Hepatocyte (in vitro differentiated cells): ENCODE measurements around the gene DDX56. TPM values are rescaled to one million over a fixed set of nuclear protein-coding genes. Genes with fewer than 3 reads are reported as not detected.

Experiments used
- DNase-seq: peaks from one replicate; pipeline ENCODE4 v3.0.0-alpha.2; 2016; ENCODE audit warnings: low spot score
- H2AFZ ChIP-seq: fragments of 200-600 bp; sonication (generic); 2 replicates; pipeline ENCODE4 v1.6.0; 2016; ENCODE audit warnings: antibody characterized with exemption, mild to moderate bottlenecking
- H3K27ac ChIP-seq: fragments of 200-600 bp; sonication (generic); 2 replicates; pipeline ENCODE4 v1.5.1; 2016; ENCODE audit warnings: mild to moderate bottlenecking
- H3K27me3 ChIP-seq: fragments of 200-600 bp; sonication (generic); 2 replicates; pipeline ENCODE4 v1.6.1; 2016
- H3K36me3 ChIP-seq: fragments of 200-600 bp; sonication (generic); replicated peaks from 2 replicates; pipeline ENCODE4 v1.5.1; 2016; ENCODE audit warnings: low read depth; ENCODE audit not compliant: insufficient read depth
- H3K4me1 ChIP-seq: fragments of 200-600 bp; sonication (generic); 2 replicates; pipeline ENCODE4 v1.5.1; 2016; ENCODE audit warnings: mild to moderate bottlenecking, moderate library complexity; ENCODE audit not compliant: insufficient read depth
- H3K4me2 ChIP-seq: fragments of 200-600 bp; sonication (generic); 2 replicates; pipeline ENCODE4 v1.6.0; 2016
- H3K4me3 ChIP-seq: fragments of 200-600 bp; sonication (generic); 2 replicates; pipeline ENCODE4 v1.5.1; 2016; ENCODE audit warnings: mild to moderate bottlenecking
- H3K79me2 ChIP-seq: fragments of 200-600 bp; sonication (generic); 2 replicates; pipeline ENCODE4 v1.6.0; 2017; ENCODE audit warnings: mild to moderate bottlenecking
- H3K9me2 ChIP-seq: fragments of 200-600 bp; sonication (generic); replicated peaks from 2 replicates; pipeline ENCODE4 v1.6.0; 2017; ENCODE audit warnings: mild to moderate bottlenecking; ENCODE audit not compliant: insufficient read depth
- H3K9me3 ChIP-seq: fragments of 200-600 bp; sonication (generic); 2 replicates; pipeline ENCODE4 v1.5.1; 2016; ENCODE audit warnings: low read depth, mild to moderate bottlenecking
- H4K20me1 ChIP-seq: fragments of 200-600 bp; sonication (generic); 2 replicates; pipeline ENCODE4 v1.6.0; 2016; ENCODE audit warnings: mild to moderate bottlenecking; ENCODE audit not compliant: insufficient read depth, poor library complexity, severe bottlenecking
- CTCF ChIP-seq: fragments of 200-600 bp; sonication (generic); IDR thresholded peaks from 2 replicates; pipeline ENCODE4 v1.5.1; 2016; ENCODE audit warnings: antibody characterized with exemption, mild to moderate bottlenecking; ENCODE audit not compliant: poor library complexity
- EZH2 ChIP-seq: fragments of 200-600 bp; sonication (generic); IDR thresholded peaks from 2 replicates; pipeline ENCODE4 v1.6.1; 2016; ENCODE audit warnings: antibody characterized with exemption, mild to moderate bottlenecking, borderline replicate concordance
- EZH2phosphoT487 ChIP-seq: fragments of 200-600 bp; sonication (generic); IDR thresholded peaks from one replicate; pipeline ENCODE4 v1.6.1; 2018; ENCODE audit warnings: antibody characterized with exemption, mild to moderate bottlenecking, low read depth, moderate library complexity; ENCODE audit not compliant: unreplicated experiment, severe bottlenecking
- WGBS: methylation state at CpG from one replicate; pipeline ENCODE4 v1.1.6; 2016; ENCODE audit warnings: low lambda C conversion rate; ENCODE audit errors: missing lambda C conversion rate; 5-methylcytosine and 5-hydroxymethylcytosine counted together
- polyA plus RNA-seq: library from polyadenylated mRNA; unstranded; fragments of >200 nt; fragmentation: Nextera tagmentation; extraction: Ambion mirVana; gene quantifications from 2 replicates; pipeline ENCODE4 v1.2.1, GENCODE V29; 2016
- total RNA-seq: library from RNA; depleted of rRNA; stranded (reverse); fragments of >200 nt; gene quantifications from 2 replicates; pipeline ENCODE4 v1.2.3, GENCODE V29; 2014

Gene DDX56
- total and polyA plus RNA-seq, 2 experiments from 2014 or later, result 57.1 to 85.0 TPM

- Histone ChIP-seq H3K4me1 (no peaks in the 10 kb centered on the region), H3K4me2 (no peak overlapping the region), H3K79me2 (no peaks in the 10 kb centered on the region), H3K4me3 (no peak overlapping the region), H3K36me3 (no peaks in the 10 kb centered on the region), H3K9me2 (no peaks in the 10 kb centered on the region), H3K9me3 (no peaks in the 10 kb centered on the region), H4K20me1 (no peaks in the 10 kb centered on the region), H3K27ac (no peak overlapping the region), H2AFZ (no peak overlapping the region), H3K27me3 (no peaks in the 10 kb centered on the region)
- DNase-seq, result no peak
- TF ChIP-seq EZH2phosphoT487 (no peak), EZH2 (no peak), CTCF (no peak)
- WGBS, result 88% methylated on average over 5 of the region's 5 CpGs
Observed at GRCh38 chr7:44595934-44596635, 22.4 kb upstream of the DDX56 start.

- DNase-seq, result no peak
- H2AFZ ChIP-seq, result no peak overlapping the region
Observed at GRCh38 chr7:44590910-44591309, 17.2 kb upstream of the DDX56 start.

GRCh38 chr7:44587843-44588711 is 14.4 kb upstream of the DDX56 start:
- no peaks in the 10 kb centered on the region for H3K9me2 ChIP-seq
- no peaks in the 10 kb centered on the region for H3K36me3 ChIP-seq
- no peak overlapping the region for H3K4me3 ChIP-seq
- H3K4me2 ChIP-seq, result no peak overlapping the region
- TF ChIP-seq CTCF (peak; percentile 85), EZH2phosphoT487 (no peak)
- H3K4me1 ChIP-seq, result no peaks in the 10 kb centered on the region
- no peaks in the 10 kb centered on the region for H3K79me2 ChIP-seq
- H2AFZ ChIP-seq, result no peak overlapping the region
- 47% methylated on average over 6 of the region's 6 CpGs for WGBS
- no peaks in the 10 kb centered on the region for H3K9me3 ChIP-seq
- peak; percentile 64 for DNase-seq
- no peaks in the 10 kb centered on the region for H3K27me3 ChIP-seq
- no peaks in the 10 kb centered on the region for H4K20me1 ChIP-seq
- no peak overlapping the region for H3K27ac ChIP-seq

More at GRCh38 chr7:44590910-44591309, 17.2 kb upstream of the DDX56 start:
- Histone ChIP-seq H3K9me3 (no peaks in the 10 kb centered on the region), H3K36me3 (no peaks in the 10 kb centered on the region), H4K20me1 (no peaks in the 10 kb centered on the region), H3K79me2 (no peaks in the 10 kb centered on the region), H3K4me1 (no peaks in the 10 kb centered on the region), H3K9me2 (no peaks in the 10 kb centered on the region), H3K4me3 (no peak overlapping the region), H3K4me2 (no peak overlapping the region), H3K27me3 (no peaks in the 10 kb centered on the region), H3K27ac (no peak overlapping the region)
- 93% methylated on average over 1 of the region's 1 CpG for WGBS
- TF ChIP-seq EZH2phosphoT487 (no peak), CTCF (no peak), EZH2 (no peak)
